WTC11 (cell line): ENCODE data around the gene PNO1. TPM values are rescaled to one million over a fixed set of nuclear protein-coding genes. Genes with fewer than 3 reads are reported as not detected.

Experiments used
- ATAC-seq: fragments of 200-7000 bp; cut with Tn5 transposase; 2 replicates; pipeline ENCODE4 v1.10.0; 2021; ENCODE audit warnings: mild to moderate bottlenecking, moderate library complexity
- CTCF ChIA-PET: fragments of 300-600 bp; sonication (Branson Sonifier 250); formaldehyde crosslinking; loops from one replicate; lab custom pipeline; 2021; ENCODE audit warnings: antibody characterized with exemption; lab: Charles Lee
- POLR2A ChIA-PET: fragments of 350-600 bp; sonication (Branson Sonifier 250); formaldehyde crosslinking; loops from one replicate; lab custom pipeline; 2021; ENCODE audit warnings: antibody characterized with exemption; lab: Charles Lee
- DNase-seq: peaks from one replicate; pipeline ENCODE4 v3.0.0; 2021; ENCODE audit warnings: low spot score
- H3K27ac Mint-ChIP-seq: 2 replicates; pipeline ENCODE4 v1.8.0; 2021; ENCODE audit warnings: mixed read lengths
- H3K27me3 Mint-ChIP-seq: 2 replicates; pipeline ENCODE4 v1.8.0; 2021; ENCODE audit warnings: low read depth, mild to moderate bottlenecking, moderate library complexity, mixed read lengths
- H3K36me3 Mint-ChIP-seq: 2 replicates; pipeline ENCODE4 v1.8.0; 2021; ENCODE audit warnings: mixed read lengths
- H3K4me1 Mint-ChIP-seq: 2 replicates; pipeline ENCODE4 v1.8.0; 2022; ENCODE audit warnings: mixed read lengths
- H3K4me3 Mint-ChIP-seq: 2 replicates; pipeline ENCODE4 v1.8.0; 2021; ENCODE audit warnings: mild to moderate bottlenecking, moderate library complexity, mixed read lengths
- H3K9me3 Mint-ChIP-seq: 2 replicates; pipeline ENCODE4 v1.8.0; 2021; ENCODE audit warnings: mixed read lengths
- AR ChIP-seq: fragments of 250-450 bp; sonication (Bioruptor Pico); IDR thresholded peaks from 2 replicates; pipeline ENCODE4 v1.9.0; 2021; ENCODE audit warnings: mild to moderate bottlenecking
- ELF4 ChIP-seq: sonication (generic); formaldehyde crosslinking; IDR thresholded peaks from 2 replicates; pipeline ENCODE4 v1.8.1; 2022; ENCODE audit warnings: low read depth, mild to moderate bottlenecking, moderate library complexity, missing genetic modification reagents
- ETV6 ChIP-seq: sonication (generic); formaldehyde crosslinking; IDR thresholded peaks from 2 replicates; pipeline ENCODE4 v1.8.1; 2022; ENCODE audit warnings: mild to moderate bottlenecking, missing genetic modification reagents
- HMGA2 ChIP-seq: fragments of 250-450 bp; sonication (Bioruptor Pico); IDR thresholded peaks from 2 replicates; pipeline ENCODE4 v1.4.0; 2021; ENCODE audit warnings: mild to moderate bottlenecking, moderate library complexity
- JAZF1 ChIP-seq: fragments of 250-450 bp; sonication (Bioruptor Pico); IDR thresholded peaks from 2 replicates; pipeline ENCODE4 v1.9.0; 2021; ENCODE audit warnings: moderate library complexity, mild to moderate bottlenecking, inconsistent platforms
- KAT7 ChIP-seq: sonication (generic); formaldehyde crosslinking; IDR thresholded peaks from 2 replicates; pipeline ENCODE4 v1.8.1; 2023; ENCODE audit warnings: missing genetic modification reagents, mild to moderate bottlenecking, borderline replicate concordance
- MAX ChIP-seq: sonication (generic); formaldehyde crosslinking; IDR thresholded peaks from 2 replicates; pipeline ENCODE4 v1.8.0; 2022; ENCODE audit warnings: mild to moderate bottlenecking, missing genetic modification reagents
- NFE2L1 ChIP-seq: sonication (generic); formaldehyde crosslinking; IDR thresholded peaks from 2 replicates; pipeline ENCODE4 v1.8.1; 2023; ENCODE audit warnings: missing genetic modification reagents
- NFYB ChIP-seq: sonication (generic); formaldehyde crosslinking; conservative IDR thresholded peaks from 2 replicates; pipeline ENCODE4 v1.8.0; 2022; ENCODE audit warnings: low read depth, missing genetic modification reagents
- OVOL2 ChIP-seq: fragments of 250-450 bp; sonication (Bioruptor Pico); IDR thresholded peaks from 2 replicates; pipeline ENCODE4 v1.9.0; 2021; ENCODE audit warnings: mild to moderate bottlenecking, borderline replicate concordance
- RORB ChIP-seq: fragments of 250-450 bp; sonication (Bioruptor Pico); IDR thresholded peaks from 2 replicates; pipeline ENCODE4 v1.9.0; 2021; ENCODE audit warnings: mild to moderate bottlenecking
- TEAD4 ChIP-seq: sonication (generic); formaldehyde crosslinking; IDR thresholded peaks from 2 replicates; pipeline ENCODE4 v1.8.0; 2022; ENCODE audit warnings: mild to moderate bottlenecking, missing genetic modification reagents
- TP53 ChIP-seq: sonication (generic); formaldehyde crosslinking; IDR thresholded peaks from 2 replicates; pipeline ENCODE4 v1.8.1; 2023; ENCODE audit warnings: mild to moderate bottlenecking, missing genetic modification reagents
- ZBTB43 ChIP-seq: sonication (generic); formaldehyde crosslinking; IDR thresholded peaks from 2 replicates; pipeline ENCODE4 v1.8.1; 2023; ENCODE audit warnings: mild to moderate bottlenecking, missing genetic modification reagents
- ZNF138 ChIP-seq: sonication (generic); formaldehyde crosslinking; conservative IDR thresholded peaks from 2 replicates; pipeline ENCODE4 v1.8.1; 2022; ENCODE audit warnings: mild to moderate bottlenecking, moderate library complexity, missing genetic modification reagents
- ZNF219 ChIP-seq: sonication (generic); formaldehyde crosslinking; IDR thresholded peaks from 2 replicates; pipeline ENCODE4 v1.8.0; 2023; ENCODE audit warnings: missing genetic modification reagents, mild to moderate bottlenecking, borderline replicate concordance
- ZNF263 ChIP-seq: sonication (generic); formaldehyde crosslinking; IDR thresholded peaks from 2 replicates; pipeline ENCODE4 v1.8.1; 2022; ENCODE audit warnings: low read depth, mild to moderate bottlenecking, moderate library complexity, missing genetic modification reagents
- ZNF281 ChIP-seq: sonication (generic); formaldehyde crosslinking; IDR thresholded peaks from 2 replicates; pipeline ENCODE4 v1.8.0; 2023; ENCODE audit warnings: mild to moderate bottlenecking, missing genetic modification reagents
- ZNF423 ChIP-seq: fragments of 250-450 bp; sonication (Bioruptor Pico); IDR thresholded peaks from 2 replicates; pipeline ENCODE4 v2.1.2; 2022; ENCODE audit warnings: mild to moderate bottlenecking, moderate library complexity
- total RNA-seq: library from RNA; stranded (reverse); gene quantifications from 3 replicates; pipeline ENCODE4 v1.2.3, GENCODE V29; 2021
- TF ChIP-seq, protein P1 (sequence below): sonication (generic); formaldehyde crosslinking; conservative IDR thresholded peaks from 2 replicates; pipeline ENCODE4 v1.8.1; 2022; ENCODE audit warnings: mild to moderate bottlenecking, missing genetic modification reagents
- TF ChIP-seq, protein P2 (sequence below): fragments of 250-450 bp; sonication (Bioruptor Pico); IDR thresholded peaks from 2 replicates; pipeline ENCODE4 v1.8.0; 2021; ENCODE audit warnings: mild to moderate bottlenecking
- TF ChIP-seq, protein P3 (sequence below): sonication (generic); formaldehyde crosslinking; conservative IDR thresholded peaks from 2 replicates; pipeline ENCODE4 v1.8.1; 2023; ENCODE audit warnings: mild to moderate bottlenecking, low read depth, missing genetic modification reagents, moderate library complexity
- TF ChIP-seq, protein P4 (sequence below): sonication (generic); formaldehyde crosslinking; IDR thresholded peaks from 2 replicates; pipeline ENCODE4 v1.8.1; 2023; ENCODE audit warnings: mild to moderate bottlenecking, missing genetic modification reagents, moderate library complexity

Gene PNO1
- total RNA-seq, 1 experiment from 2014 or later, result 24.0 TPM

- H3K9me3 Mint-ChIP-seq, result no peaks in the 10 kb centered on the region
- H3K4me3 Mint-ChIP-seq, result no peak overlapping the region
- ATAC-seq, result 0 out of 2 replicates have a peak, but pooled peaks have one; percentile 21
- CTCF ChIA-PET, result interaction anchor here (0.6 to 1.3 kb wide), 5 partner anchors 11 to 273 kb away, joined by 3 to 7 read pairs (median 4); partner anchors contain the start of gene PNO1
- H3K27ac Mint-ChIP-seq, result no peak overlapping the region
- H3K36me3 Mint-ChIP-seq, result peaks cover 43% of the 10 kb centered on the region
- no peaks in the 10 kb centered on the region for H3K27me3 Mint-ChIP-seq
- no peaks in the 10 kb centered on the region for H3K4me1 Mint-ChIP-seq
- no peak for TF ChIP-seq ZNF138 (CRISPR knock-in tag)
- no peak for TF ChIP-seq TEAD4
- TF ChIP-seq ZNF219 (CRISPR knock-in tag), result no peak
- TF ChIP-seq KAT7 (CRISPR knock-in tag), result no peak
- TF ChIP-seq, protein P1, sequence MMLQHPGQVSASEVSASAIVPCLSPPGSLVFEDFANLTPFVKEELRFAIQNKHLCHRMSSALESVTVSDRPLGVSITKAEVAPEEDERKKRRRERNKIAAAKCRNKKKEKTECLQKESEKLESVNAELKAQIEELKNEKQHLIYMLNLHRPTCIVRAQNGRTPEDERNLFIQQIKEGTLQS (CRISPR knock-in tag), result no peak
- TF ChIP-seq JAZF1 (CRISPR knock-in tag), result no peak
- TF ChIP-seq ZNF423 (CRISPR knock-in tag), result no peak
- no peak for TF ChIP-seq RORB
- TF ChIP-seq, protein P2, sequence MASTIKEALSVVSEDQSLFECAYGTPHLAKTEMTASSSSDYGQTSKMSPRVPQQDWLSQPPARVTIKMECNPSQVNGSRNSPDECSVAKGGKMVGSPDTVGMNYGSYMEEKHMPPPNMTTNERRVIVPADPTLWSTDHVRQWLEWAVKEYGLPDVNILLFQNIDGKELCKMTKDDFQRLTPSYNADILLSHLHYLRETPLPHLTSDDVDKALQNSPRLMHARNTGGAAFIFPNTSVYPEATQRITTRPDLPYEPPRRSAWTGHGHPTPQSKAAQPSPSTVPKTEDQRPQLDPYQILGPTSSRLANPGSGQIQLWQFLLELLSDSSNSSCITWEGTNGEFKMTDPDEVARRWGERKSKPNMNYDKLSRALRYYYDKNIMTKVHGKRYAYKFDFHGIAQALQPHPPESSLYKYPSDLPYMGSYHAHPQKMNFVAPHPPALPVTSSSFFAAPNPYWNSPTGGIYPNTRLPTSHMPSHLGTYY (CRISPR knock-in tag), result no peak
- TF ChIP-seq, protein P3, sequence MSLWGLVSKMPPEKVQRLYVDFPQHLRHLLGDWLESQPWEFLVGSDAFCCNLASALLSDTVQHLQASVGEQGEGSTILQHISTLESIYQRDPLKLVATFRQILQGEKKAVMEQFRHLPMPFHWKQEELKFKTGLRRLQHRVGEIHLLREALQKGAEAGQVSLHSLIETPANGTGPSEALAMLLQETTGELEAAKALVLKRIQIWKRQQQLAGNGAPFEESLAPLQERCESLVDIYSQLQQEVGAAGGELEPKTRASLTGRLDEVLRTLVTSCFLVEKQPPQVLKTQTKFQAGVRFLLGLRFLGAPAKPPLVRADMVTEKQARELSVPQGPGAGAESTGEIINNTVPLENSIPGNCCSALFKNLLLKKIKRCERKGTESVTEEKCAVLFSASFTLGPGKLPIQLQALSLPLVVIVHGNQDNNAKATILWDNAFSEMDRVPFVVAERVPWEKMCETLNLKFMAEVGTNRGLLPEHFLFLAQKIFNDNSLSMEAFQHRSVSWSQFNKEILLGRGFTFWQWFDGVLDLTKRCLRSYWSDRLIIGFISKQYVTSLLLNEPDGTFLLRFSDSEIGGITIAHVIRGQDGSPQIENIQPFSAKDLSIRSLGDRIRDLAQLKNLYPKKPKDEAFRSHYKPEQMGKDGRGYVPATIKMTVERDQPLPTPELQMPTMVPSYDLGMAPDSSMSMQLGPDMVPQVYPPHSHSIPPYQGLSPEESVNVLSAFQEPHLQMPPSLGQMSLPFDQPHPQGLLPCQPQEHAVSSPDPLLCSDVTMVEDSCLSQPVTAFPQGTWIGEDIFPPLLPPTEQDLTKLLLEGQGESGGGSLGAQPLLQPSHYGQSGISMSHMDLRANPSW (CRISPR knock-in tag), result no peak
- no peak for TF ChIP-seq MAX (CRISPR knock-in tag)
- TF ChIP-seq OVOL2, result no peak
- no peak for TF ChIP-seq NFYB (CRISPR knock-in tag)
- no peak for TF ChIP-seq AR (CRISPR knock-in tag)
- no peak for TF ChIP-seq ELF4 (CRISPR knock-in tag)
- no peak for DNase-seq
- POLR2A ChIA-PET, result no interaction called here
Measured at GRCh38 chr2:68169308-68169707, 11.6 kb downstream of the PNO1 start.

GRCh38 chr2:68171146-68171545 is 13.5 kb downstream of the PNO1 start:
- ATAC-seq (no peak), DNase-seq (no peak)
- Mint-ChIP-seq H3K4me1 (no peaks in the 10 kb centered on the region), H3K9me3 (no peaks in the 10 kb centered on the region), H3K4me3 (no peak overlapping the region), H3K27ac (no peak overlapping the region), H3K36me3 (peaks cover 42% of the 10 kb centered on the region), H3K27me3 (no peaks in the 10 kb centered on the region)
- POLR2A ChIA-PET, result interaction anchor here (0.7 kb wide), 1 partner anchor 765 kb away, joined by 7 read pairs; no protein-coding TSS in a partner anchor
- CTCF ChIA-PET, result no interaction called here
- TF ChIP-seq, protein P1 (CRISPR knock-in tag), result no peak
- TF ChIP-seq ZNF281 (CRISPR knock-in tag), result no peak
- no peak for TF ChIP-seq TP53 (CRISPR knock-in tag)
- no peak for TF ChIP-seq ELF4 (CRISPR knock-in tag)
- TF ChIP-seq ZNF263 (CRISPR knock-in tag), result no peak
- no peak for TF ChIP-seq ETV6 (CRISPR knock-in tag)
- TF ChIP-seq, protein P4, sequence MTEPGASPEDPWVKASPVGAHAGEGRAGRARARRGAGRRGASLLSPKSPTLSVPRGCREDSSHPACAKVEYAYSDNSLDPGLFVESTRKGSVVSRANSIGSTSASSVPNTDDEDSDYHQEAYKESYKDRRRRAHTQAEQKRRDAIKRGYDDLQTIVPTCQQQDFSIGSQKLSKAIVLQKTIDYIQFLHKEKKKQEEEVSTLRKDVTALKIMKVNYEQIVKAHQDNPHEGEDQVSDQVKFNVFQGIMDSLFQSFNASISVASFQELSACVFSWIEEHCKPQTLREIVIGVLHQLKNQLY (CRISPR knock-in tag), result no peak
- TF ChIP-seq ZBTB43 (CRISPR knock-in tag), result no peak
- TF ChIP-seq KAT7 (CRISPR knock-in tag), result no peak
- TF ChIP-seq HMGA2, result no peak
- no peak for TF ChIP-seq NFE2L1 (CRISPR knock-in tag)
